Pons (tissue), 1 donor: ENCODE data around the gene CTSO.
A peak's percentile ranks its signal among the peaks of the same experiment; 100 is the strongest.

Source experiments
- DNase-seq: peaks from one replicate; pipeline ENCODE4 v3.0.0-alpha.2; 2016; ENCODE audit warnings: low spot score

Gene CTSO

GRCh38 chr4:155953151-155954117 is at the start of gene CTSO:
TSS of gene CTSO (minus strand) at chr4:155953866. CDS start at chr4:155953847, 19 bp downstream.
- peak; percentile 95 for DNase-seq

GRCh38 chr4:156000491-156000890 is 46.8 kb upstream of the CTSO start:
- DNase-seq, result no peak

GRCh38 chr4:155999725-156000124 is 46.1 kb upstream of the CTSO start:
- DNase-seq, result peak; percentile 24

GRCh38 chr4:155995069-155995468 is 41.4 kb upstream of the CTSO start:
- DNase-seq, result no peak

GRCh38 chr4:155984106-155984797 is 30.6 kb upstream of the CTSO start:
- no peak for DNase-seq

GRCh38 chr4:155982736-155983385 is 29.2 kb upstream of the CTSO start:
- DNase-seq, result no peak

GRCh38 chr4:155978810-155979209 is 25.1 kb upstream of the CTSO start:
- DNase-seq, result no peak

GRCh38 chr4:155975511-155975910 is 21.8 kb upstream of the CTSO start:
- no peak for DNase-seq

- no peak for DNase-seq
Measured at GRCh38 chr4:155974996-155975395, 21.3 kb upstream of the CTSO start.

GRCh38 chr4:155974476-155974749 is 20.7 kb upstream of the CTSO start:
- no peak for DNase-seq

- no peak for DNase-seq
Measured at GRCh38 chr4:155973639-155974475, 20.2 kb upstream of the CTSO start.

- DNase-seq, result peak; percentile 40
Measured at GRCh38 chr4:155972098-155972497, 18.4 kb upstream of the CTSO start.

GRCh38 chr4:155966731-155967395 is 13.2 kb upstream of the CTSO start:
- DNase-seq, result peak; percentile 39

GRCh38 chr4:155966171-155966570 is 12.5 kb upstream of the CTSO start:
- DNase-seq, result no peak

GRCh38 chr4:155964016-155964891 is 10.6 kb upstream of the CTSO start:
- no peak for DNase-seq

GRCh38 chr4:155962767-155963166 is 9.1 kb upstream of the CTSO start:
- DNase-seq, result no peak

GRCh38 chr4:155961575-155961974 is 7.9 kb upstream of the CTSO start:
- DNase-seq, result no peak

GRCh38 chr4:155960522-155960921 is 6.9 kb upstream of the CTSO start:
- peak; percentile 45 for DNase-seq

- no peak for DNase-seq
Measured at GRCh38 chr4:155959417-155959816, 5.8 kb upstream of the CTSO start.

- no peak for DNase-seq
Measured at GRCh38 chr4:155956461-155956860, 2.8 kb upstream of the CTSO start.
